AG09309 (cell line): Measurements from ENCODE around the gene NSD2.

Source experiments
- DNase-seq: peaks from one replicate; pipeline ENCODE4 v3.0.0-alpha.2; 2010; ENCODE audit warnings: low read depth
- H3K4me3 ChIP-seq: 2 replicates; pipeline ENCODE4 v1.5.1; 2011; ENCODE audit warnings: mild to moderate bottlenecking, low read depth, low read length, moderate library complexity; ENCODE audit not compliant: control insufficient read depth
- TF ChIP-seq, protein P1 (sequence below): IDR thresholded peaks from 2 replicates; pipeline ENCODE4 v1.5.1; 2011; ENCODE audit warnings: mild to moderate bottlenecking, low read depth, low read length, inconsistent platforms; ENCODE audit not compliant: insufficient read depth, control insufficient read depth; ENCODE audit errors: missing control alignments

Gene NSD2

GRCh38 chr4:1970926-1971325 is 99.7 kb downstream of the NSD2 start:
- no peak overlapping the region for H3K4me3 ChIP-seq
- DNase-seq: no peak
- TF ChIP-seq, protein P1, sequence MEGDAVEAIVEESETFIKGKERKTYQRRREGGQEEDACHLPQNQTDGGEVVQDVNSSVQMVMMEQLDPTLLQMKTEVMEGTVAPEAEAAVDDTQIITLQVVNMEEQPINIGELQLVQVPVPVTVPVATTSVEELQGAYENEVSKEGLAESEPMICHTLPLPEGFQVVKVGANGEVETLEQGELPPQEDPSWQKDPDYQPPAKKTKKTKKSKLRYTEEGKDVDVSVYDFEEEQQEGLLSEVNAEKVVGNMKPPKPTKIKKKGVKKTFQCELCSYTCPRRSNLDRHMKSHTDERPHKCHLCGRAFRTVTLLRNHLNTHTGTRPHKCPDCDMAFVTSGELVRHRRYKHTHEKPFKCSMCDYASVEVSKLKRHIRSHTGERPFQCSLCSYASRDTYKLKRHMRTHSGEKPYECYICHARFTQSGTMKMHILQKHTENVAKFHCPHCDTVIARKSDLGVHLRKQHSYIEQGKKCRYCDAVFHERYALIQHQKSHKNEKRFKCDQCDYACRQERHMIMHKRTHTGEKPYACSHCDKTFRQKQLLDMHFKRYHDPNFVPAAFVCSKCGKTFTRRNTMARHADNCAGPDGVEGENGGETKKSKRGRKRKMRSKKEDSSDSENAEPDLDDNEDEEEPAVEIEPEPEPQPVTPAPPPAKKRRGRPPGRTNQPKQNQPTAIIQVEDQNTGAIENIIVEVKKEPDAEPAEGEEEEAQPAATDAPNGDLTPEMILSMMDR: no peak

- DNase-seq: no peak
These were observed 100.4 kb downstream of the NSD2 start for GRCh38 chr4:1971456-1972200.

GRCh38 chr4:1972414-1972813 is 101.2 kb downstream of the NSD2 start:
- TF ChIP-seq, protein P1: no peak
- H3K4me3 ChIP-seq: no peak overlapping the region
- no peak for DNase-seq

More at GRCh38 chr4:1971456-1972200, 100.4 kb downstream of the NSD2 start:
- TF ChIP-seq, protein P1: no peak
- H3K4me3 ChIP-seq: no peak overlapping the region

DNA sequence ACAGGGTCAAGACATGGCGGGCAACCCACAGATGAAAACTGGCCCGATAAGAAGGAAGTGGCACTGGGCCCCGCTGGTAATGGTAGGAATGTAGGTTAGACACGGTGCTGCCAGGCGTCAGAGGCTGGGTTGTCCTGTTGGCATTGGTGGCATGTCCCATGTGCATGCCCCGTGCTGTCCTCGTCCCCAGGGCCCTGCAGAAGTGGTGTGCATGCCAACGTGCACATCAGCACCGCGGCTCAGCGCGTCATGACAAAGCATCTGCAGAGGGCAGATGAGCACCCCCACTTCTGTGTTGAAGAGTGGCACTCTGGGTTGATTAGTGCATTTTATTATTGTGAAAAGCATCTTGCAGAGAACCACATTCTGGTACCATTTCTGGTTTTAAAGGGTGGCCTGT is 102.0 kb downstream of the NSD2 start:
- no peak overlapping the region for H3K4me3 ChIP-seq
- TF ChIP-seq, protein P1: no peak
- DNase-seq: no peak

DNA sequence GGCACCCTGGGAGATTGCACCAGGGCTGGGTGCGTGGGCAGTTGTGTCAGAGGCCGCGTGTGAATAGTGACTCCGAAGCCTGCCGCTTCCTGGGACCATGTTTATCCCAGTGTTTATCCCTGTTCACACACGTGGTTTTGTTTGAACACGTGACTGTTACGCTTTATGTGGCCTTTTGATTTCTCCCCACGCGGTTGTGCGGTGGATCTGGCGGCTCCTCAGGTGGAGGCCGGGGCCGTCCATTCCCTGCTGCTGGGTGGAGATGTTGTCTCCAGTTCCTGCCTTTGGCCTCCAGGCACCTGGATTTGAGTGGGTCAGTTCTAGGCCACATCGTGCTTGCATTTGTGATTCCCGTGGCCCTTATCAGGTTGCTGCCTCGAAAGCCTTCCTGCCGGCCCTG is 102.5 kb downstream of the NSD2 start:
- H3K4me3 ChIP-seq: no peak overlapping the region
- TF ChIP-seq, protein P1: no peak
- no peak for DNase-seq

DNA sequence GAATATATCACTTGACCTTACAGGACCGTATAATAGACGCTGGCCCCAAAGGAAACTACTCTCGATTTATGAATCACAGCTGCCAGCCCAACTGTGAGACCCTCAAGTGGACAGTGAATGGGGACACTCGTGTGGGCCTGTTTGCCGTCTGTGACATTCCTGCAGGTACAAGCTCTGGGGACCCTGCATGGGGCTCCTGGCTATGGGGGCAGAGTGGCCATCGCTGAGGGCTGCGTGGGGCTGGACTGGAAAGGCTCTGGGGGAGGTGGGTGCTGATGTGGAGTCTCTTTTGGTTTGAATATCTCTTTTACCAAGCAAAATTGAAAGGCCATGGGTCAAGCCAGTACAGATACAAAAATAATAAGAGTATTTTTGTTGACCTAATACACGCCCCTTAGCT is 103.6 kb downstream of the NSD2 start:
- DNase-seq: no peak
- H3K4me3 ChIP-seq: no peak overlapping the region
- TF ChIP-seq, protein P1: no peak
